Measurements from ENCODE around the gene DNAH6.

DNAH6 gene

DNA sequence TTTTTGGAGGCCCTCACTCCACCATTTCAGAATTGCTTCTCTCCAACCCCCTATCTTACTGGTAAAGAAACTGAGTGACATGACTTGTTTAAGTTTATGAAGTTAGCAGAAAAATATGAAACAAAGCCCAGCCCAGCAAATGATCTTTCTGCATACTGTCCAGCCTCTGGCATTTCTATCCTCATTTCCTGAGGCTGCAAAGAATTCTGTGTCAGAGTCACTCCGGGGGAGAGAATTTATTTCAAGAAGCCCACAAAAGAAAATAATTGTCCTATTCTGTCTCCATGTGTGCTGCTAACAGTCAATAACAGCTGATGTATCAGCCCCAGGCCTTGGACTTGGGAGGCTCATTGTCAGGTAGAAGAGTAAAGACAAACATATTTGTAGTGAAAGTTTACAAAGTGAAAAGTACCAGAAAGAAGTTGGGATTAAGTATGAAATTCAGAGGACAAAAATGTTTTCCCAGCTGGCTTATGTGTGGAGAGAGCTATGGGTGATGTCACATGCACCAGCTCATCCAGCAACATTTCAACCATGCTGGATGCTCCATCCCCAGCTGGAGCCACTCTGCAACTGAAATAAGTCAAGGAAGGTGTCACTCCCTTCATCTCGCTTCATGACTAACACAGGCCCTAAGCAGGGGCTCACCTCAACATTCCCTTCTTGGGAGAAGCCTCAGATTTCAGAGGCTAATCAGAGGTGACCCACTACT lies 322.3 kb downstream of the DNAH6 start:
- TF ChIP-seq, protein P1, sequence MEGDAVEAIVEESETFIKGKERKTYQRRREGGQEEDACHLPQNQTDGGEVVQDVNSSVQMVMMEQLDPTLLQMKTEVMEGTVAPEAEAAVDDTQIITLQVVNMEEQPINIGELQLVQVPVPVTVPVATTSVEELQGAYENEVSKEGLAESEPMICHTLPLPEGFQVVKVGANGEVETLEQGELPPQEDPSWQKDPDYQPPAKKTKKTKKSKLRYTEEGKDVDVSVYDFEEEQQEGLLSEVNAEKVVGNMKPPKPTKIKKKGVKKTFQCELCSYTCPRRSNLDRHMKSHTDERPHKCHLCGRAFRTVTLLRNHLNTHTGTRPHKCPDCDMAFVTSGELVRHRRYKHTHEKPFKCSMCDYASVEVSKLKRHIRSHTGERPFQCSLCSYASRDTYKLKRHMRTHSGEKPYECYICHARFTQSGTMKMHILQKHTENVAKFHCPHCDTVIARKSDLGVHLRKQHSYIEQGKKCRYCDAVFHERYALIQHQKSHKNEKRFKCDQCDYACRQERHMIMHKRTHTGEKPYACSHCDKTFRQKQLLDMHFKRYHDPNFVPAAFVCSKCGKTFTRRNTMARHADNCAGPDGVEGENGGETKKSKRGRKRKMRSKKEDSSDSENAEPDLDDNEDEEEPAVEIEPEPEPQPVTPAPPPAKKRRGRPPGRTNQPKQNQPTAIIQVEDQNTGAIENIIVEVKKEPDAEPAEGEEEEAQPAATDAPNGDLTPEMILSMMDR (conservative IDR thresholded peaks at IDR 0.05; ENCODE audit: low read depth, low read length), result no peak
- H3K4me3 ChIP-seq (ENCODE audit: low read length), result no peak overlapping the region
- DNase-seq (ENCODE audit: low read depth), result no peak

DNA sequence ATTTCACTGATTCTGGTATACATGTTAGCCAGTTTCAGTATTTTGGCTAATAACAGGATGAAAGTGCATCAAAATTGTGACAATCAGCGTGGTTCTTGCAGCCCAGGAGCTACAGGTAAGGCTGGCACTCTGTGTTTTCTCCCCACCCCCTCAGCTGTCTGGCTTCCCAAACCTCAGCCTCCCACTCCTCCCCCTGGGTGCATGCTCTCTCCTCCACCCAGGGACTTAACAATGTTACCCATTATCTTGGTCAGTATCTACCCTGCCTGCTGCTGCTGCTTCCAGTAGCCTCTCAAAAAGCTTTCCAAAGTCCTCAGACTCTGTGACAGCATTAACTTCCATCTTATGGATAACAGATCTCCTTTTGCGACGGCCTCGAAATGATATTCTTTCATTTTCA lies 323.6 kb downstream of the DNAH6 start:
- DNase-seq (ENCODE audit: low read depth), result no peak
- TF ChIP-seq, protein P1 (conservative IDR thresholded peaks at IDR 0.05; ENCODE audit: low read depth, low read length), result no peak
- no peak overlapping the region for H3K4me3 ChIP-seq (ENCODE audit: low read length)

DNA sequence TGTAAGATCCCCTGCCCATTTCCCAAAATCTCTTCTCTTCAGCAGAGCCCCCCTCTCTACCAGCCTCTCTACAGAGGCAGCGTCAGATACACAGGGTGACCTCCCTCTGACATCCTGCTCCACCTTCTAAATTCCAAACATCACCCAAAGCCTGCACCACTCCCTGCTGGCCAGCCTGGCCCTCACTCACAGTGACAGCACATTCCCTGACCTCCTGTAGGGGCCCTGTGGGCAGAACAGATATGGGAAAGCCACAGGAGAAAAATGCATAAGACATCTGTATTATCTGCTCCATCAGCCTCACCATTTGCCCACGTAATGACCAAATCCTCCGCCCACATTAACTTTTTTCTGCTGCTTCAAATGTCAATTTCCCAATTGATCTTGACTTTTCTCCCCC lies 324.0 kb downstream of the DNAH6 start:
- DNase-seq (ENCODE audit: low read depth), result no peak
- TF ChIP-seq, protein P1 (conservative IDR thresholded peaks at IDR 0.05; ENCODE audit: low read depth, low read length), result no peak
- H3K4me3 ChIP-seq (ENCODE audit: low read length), result no peak overlapping the region

DNA sequence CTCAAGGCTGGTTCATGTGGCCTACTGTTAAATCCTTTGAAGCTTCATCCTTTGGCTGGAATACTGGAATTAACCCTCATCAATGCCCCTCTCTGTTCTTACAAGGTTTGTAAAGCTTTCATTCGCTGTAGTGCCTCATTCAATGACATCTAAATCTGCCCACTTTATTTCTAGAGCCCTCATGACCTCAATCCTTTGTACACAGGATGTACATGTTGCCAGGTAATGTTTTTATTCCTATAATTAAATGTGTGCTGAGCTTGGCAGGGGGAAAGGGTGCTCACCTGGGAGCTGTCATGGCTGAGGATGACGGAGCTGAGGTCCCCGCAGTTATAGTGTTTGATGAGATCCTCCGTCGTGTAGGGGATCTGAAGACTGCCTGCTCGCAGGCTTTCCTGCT lies 325.3 kb downstream of the DNAH6 start:
- TF ChIP-seq, protein P1 (conservative IDR thresholded peaks at IDR 0.05; ENCODE audit: low read depth, low read length), result no peak
- DNase-seq (ENCODE audit: low read depth), result no peak
- no peak overlapping the region for H3K4me3 ChIP-seq (ENCODE audit: low read length)

DNA sequence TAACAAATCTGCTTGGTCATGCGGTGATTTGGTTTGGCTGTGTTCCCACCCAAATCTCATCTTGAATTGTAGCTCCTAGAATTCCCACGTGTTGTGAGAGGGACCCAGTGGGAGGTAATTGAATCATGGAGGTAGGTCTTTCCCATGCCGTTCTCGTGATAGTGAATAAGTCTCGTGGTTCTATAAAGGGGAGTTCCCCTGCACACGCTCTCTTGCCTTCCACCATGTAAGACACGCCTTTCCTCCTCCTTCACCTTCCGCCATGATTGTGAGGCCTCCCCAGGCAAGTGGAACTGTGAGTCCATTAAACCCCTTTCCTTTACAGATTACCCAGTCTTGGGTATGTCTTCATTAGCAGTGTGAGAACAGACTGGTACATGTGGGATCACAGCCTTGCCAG lies 327.8 kb downstream of the DNAH6 start:
- DNase-seq (ENCODE audit: low read depth), result no peak
- H3K4me3 ChIP-seq (ENCODE audit: low read length), result no peak overlapping the region
- TF ChIP-seq, protein P1 (conservative IDR thresholded peaks at IDR 0.05; ENCODE audit: low read depth, low read length), result no peak

DNA sequence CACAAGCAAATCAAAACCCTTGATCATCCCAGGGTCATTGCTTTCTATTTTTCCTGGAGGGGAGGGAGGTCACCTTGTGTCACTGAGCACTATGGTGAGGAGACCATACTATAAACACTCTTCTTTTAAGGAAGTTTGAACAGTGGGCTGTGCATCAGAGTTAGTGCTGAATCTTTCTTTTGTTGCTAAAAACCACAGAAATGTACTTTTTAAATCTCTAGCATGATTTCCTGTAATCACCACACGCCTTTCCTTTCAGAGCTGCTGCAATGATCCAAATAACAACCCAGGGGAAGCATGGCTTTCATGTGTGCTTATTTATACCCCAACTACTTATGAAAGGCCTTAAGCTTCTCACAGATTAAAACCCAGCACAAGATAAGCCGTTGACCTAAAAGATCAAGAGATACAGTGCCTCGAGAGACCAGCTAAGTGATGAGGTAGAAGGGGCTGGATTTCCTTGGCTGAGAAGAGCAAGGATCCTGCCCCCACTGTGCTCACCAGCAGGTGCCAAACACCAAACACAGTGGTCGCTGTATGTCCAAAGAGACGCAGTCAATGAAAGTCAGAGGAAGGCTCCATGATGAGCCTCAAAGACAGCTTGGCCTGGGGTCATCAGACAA lies 329.9 kb downstream of the DNAH6 start:
- H3K4me3 ChIP-seq (ENCODE audit: low read length), result no peak overlapping the region
- peak; percentile 86 for DNase-seq (ENCODE audit: low read depth)
- TF ChIP-seq, protein P1 (conservative IDR thresholded peaks at IDR 0.05; ENCODE audit: low read depth, low read length), result no peak

DNA sequence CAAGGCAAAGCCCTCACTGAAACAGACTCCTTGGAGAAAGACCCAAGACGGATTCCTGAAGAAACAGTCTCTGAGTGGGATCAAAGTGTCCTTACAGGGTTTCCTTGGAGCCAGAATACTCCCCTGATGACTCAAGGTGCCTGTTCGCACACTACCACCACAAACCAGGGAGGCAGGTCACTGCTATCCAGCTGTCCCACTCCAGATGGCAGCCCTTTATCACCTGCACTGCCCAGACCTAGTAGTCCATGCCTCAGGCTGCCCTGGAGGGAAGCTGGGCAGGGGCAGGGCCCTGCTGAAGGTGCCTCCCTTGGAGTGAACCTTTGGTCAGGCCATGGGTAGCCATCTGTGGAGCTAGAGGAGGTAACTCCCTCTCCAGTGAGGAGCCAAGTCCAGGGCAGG lies 330.4 kb downstream of the DNAH6 start:
- no peak for DNase-seq (ENCODE audit: low read depth)
- TF ChIP-seq, protein P1 (conservative IDR thresholded peaks at IDR 0.05; ENCODE audit: low read depth, low read length), result no peak
- H3K4me3 ChIP-seq (ENCODE audit: low read length), result no peak overlapping the region

Data from retinal pigment epithelial cell (primary cell).